ENCODE measurements around the gene CLRN1.

DNA sequence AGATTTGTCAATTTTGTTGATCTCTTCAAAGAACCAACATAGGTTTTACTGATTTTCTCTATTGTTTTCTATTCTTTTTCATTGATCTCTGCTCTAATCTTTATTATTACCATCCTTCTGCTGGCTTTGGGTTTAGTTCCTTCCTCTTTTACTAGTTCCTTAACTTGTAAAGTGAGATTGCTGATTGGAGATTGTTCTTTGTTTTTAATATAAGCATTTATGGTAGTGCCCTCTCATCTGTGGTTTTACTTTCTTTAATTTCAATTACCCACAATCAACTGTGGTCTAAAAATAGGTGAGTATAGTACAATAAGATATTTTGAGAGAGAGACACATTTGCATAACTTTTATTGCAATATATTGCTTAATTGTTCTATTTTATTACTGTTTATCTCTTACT lies 13.2 kb upstream of the CLRN1 start:
- TF ChIP-seq POLR2A (IDR thresholded peaks at IDR 0.05): no peak
- no peak for TF ChIP-seq POLR2AphosphoS5 (IDR thresholded peaks at IDR 0.05)
- TF ChIP-seq, protein P1, sequence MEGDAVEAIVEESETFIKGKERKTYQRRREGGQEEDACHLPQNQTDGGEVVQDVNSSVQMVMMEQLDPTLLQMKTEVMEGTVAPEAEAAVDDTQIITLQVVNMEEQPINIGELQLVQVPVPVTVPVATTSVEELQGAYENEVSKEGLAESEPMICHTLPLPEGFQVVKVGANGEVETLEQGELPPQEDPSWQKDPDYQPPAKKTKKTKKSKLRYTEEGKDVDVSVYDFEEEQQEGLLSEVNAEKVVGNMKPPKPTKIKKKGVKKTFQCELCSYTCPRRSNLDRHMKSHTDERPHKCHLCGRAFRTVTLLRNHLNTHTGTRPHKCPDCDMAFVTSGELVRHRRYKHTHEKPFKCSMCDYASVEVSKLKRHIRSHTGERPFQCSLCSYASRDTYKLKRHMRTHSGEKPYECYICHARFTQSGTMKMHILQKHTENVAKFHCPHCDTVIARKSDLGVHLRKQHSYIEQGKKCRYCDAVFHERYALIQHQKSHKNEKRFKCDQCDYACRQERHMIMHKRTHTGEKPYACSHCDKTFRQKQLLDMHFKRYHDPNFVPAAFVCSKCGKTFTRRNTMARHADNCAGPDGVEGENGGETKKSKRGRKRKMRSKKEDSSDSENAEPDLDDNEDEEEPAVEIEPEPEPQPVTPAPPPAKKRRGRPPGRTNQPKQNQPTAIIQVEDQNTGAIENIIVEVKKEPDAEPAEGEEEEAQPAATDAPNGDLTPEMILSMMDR (IDR thresholded peaks at IDR 0.05): no peak
- no peak for TF ChIP-seq EP300 (IDR thresholded peaks at IDR 0.05)

Measured in sigmoid colon (tissue), 4 donors.